HG03521 (cell line): Measurements from ENCODE around the gene MEIS2.

Source experiments
- ATAC-seq: cut with Tn5 transposase; IDR thresholded peaks from one replicate; pipeline ENCODE4 v1.9.1; 2021; ENCODE audit warnings: mild to moderate bottlenecking, moderate library complexity; ENCODE audit not compliant: unreplicated experiment

MEIS2 gene

DNA sequence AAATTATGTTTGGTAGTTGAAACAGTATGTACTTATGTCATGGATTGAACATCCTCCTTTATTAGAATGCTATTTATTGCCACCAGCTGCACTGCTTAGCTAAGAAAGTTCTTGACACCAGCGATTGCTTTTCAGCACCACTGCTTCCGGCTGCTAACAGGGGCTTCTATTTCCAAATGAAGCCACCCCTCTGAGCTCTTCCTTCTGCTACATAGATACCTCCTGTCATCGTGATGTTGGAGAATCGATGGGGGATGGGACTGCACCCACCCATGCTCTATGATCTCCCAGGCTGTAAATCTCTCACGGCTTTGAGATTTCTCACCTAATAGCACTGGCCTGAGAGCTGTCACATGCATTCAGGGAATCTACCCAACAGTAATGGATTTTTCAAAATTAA, 259.2 kb downstream of the MEIS2 start:
- no peak for ATAC-seq
